ENCODE measurements around the gene STRN4. TPM values are rescaled to one million over a fixed set of nuclear protein-coding genes. Genes with fewer than 3 reads are reported as not detected.
A peak's percentile ranks its signal among the peaks of the same experiment; 100 is the strongest.

The STRN4 gene
- total and polyA plus RNA-seq, 9 of the 15 experiments (the other 6 are each of a cell fraction or from before 2014, with no cell fraction given): 0.62 to 83.7 (median 36.9) TPM

GRCh38 chr19:46731007-46731501 is 15.2 kb downstream of the STRN4 start (continued):
- TF ChIP-seq ARID4B (CRISPR knock-in tag; IDR thresholded peaks at IDR 0.05): peak; percentile 71; the same call in 1 of the 2 replicates
- TF ChIP-seq ZNF197 (CRISPR knock-in tag; IDR thresholded peaks at IDR 0.05; ENCODE audit: low read depth): no peak
- peak; percentile 60; the same call in 1 of the 2 replicates for TF ChIP-seq SMARCA4 (IDR thresholded peaks at IDR 0.05)
- 0 out of 2 replicates have a peak, but pooled peaks have one; percentile 14 for TF ChIP-seq SMARCE1 (IDR thresholded peaks at IDR 0.05)
- TF ChIP-seq, protein P1, sequence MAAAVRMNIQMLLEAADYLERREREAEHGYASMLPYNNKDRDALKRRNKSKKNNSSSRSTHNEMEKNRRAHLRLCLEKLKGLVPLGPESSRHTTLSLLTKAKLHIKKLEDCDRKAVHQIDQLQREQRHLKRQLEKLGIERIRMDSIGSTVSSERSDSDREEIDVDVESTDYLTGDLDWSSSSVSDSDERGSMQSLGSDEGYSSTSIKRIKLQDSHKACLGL (CRISPR knock-in tag; IDR thresholded peaks at IDR 0.05; ENCODE audit: borderline replicate concordance, poor library complexity, severe bottlenecking): no peak
- peak; percentile 90 for TF ChIP-seq FOSL1 (tag; conservative IDR thresholded peaks at IDR 0.05)
- TF ChIP-seq ZNF143 (CRISPR knock-in tag; IDR thresholded peaks at IDR 0.05): no peak
- TF ChIP-seq, protein P2, sequence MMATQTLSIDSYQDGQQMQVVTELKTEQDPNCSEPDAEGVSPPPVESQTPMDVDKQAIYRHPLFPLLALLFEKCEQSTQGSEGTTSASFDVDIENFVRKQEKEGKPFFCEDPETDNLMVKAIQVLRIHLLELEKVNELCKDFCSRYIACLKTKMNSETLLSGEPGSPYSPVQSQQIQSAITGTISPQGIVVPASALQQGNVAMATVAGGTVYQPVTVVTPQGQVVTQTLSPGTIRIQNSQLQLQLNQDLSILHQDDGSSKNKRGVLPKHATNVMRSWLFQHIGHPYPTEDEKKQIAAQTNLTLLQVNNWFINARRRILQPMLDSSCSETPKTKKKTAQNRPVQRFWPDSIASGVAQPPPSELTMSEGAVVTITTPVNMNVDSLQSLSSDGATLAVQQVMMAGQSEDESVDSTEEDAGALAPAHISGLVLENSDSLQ (IDR thresholded peaks at IDR 0.05): 0 out of 2 replicates have a peak, but pooled peaks have one; percentile 15
- TF ChIP-seq POLR2G (IDR thresholded peaks at IDR 0.05; ENCODE audit: low read depth, low read length): peak; percentile 60
- TF ChIP-seq, protein P3, sequence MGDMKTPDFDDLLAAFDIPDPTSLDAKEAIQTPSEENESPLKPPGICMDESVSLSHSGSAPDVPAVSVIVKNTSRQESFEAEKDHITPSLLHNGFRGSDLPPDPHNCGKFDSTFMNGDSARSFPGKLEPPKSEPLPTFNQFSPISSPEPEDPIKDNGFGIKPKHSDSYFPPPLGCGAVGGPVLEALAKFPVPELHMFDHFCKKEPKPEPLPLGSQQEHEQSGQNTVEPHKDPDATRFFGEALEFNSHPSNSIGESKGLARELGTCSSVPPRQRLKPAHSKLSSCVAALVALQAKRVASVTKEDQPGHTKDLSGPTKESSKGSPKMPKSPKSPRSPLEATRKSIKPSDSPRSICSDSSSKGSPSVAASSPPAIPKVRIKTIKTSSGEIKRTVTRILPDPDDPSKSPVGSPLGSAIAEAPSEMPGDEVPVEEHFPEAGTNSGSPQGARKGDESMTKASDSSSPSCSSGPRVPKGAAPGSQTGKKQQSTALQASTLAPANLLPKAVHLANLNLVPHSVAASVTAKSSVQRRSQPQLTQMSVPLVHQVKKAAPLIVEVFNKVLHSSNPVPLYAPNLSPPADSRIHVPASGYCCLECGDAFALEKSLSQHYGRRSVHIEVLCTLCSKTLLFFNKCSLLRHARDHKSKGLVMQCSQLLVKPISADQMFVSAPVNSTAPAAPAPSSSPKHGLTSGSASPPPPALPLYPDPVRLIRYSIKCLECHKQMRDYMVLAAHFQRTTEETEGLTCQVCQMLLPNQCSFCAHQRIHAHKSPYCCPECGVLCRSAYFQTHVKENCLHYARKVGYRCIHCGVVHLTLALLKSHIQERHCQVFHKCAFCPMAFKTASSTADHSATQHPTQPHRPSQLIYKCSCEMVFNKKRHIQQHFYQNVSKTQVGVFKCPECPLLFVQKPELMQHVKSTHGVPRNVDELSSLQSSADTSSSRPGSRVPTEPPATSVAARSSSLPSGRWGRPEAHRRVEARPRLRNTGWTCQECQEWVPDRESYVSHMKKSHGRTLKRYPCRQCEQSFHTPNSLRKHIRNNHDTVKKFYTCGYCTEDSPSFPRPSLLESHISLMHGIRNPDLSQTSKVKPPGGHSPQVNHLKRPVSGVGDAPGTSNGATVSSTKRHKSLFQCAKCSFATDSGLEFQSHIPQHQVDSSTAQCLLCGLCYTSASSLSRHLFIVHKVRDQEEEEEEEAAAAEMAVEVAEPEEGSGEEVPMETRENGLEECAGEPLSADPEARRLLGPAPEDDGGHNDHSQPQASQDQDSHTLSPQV (IDR thresholded peaks at IDR 0.05): peak; percentile 26; the same call in 1 of the 2 replicates
- TF ChIP-seq ZBTB11 (CRISPR knock-in tag; IDR thresholded peaks at IDR 0.05): peak in 1 of 3 experiments; percentile 64; a peak in 1 of 6 replicates
- TF ChIP-seq TEAD4 (IDR thresholded peaks at IDR 0.05; ENCODE audit: low read length): 0 out of 2 replicates have a peak, but pooled peaks have one; percentile 27
- TF ChIP-seq TEAD4 (CRISPR knock-in tag; IDR thresholded peaks at IDR 0.05; ENCODE audit: borderline replicate concordance): no peak
